Hippocampal formation (tissue), 2 donors: ENCODE measurements around the gene PCDHA5.
"Not testable (repeated sequence)": the region's sequence is repeated elsewhere in the genome, so short reads cannot be mapped to it uniquely, and the experiment has no call there.

ENCODE experiments used
- DNase-seq, 2 donors: peaks; one replicate each; lab custom pipeline; 2025; lab: John Stamatoyannopoulos, UW

The PCDHA5 gene

DNA sequence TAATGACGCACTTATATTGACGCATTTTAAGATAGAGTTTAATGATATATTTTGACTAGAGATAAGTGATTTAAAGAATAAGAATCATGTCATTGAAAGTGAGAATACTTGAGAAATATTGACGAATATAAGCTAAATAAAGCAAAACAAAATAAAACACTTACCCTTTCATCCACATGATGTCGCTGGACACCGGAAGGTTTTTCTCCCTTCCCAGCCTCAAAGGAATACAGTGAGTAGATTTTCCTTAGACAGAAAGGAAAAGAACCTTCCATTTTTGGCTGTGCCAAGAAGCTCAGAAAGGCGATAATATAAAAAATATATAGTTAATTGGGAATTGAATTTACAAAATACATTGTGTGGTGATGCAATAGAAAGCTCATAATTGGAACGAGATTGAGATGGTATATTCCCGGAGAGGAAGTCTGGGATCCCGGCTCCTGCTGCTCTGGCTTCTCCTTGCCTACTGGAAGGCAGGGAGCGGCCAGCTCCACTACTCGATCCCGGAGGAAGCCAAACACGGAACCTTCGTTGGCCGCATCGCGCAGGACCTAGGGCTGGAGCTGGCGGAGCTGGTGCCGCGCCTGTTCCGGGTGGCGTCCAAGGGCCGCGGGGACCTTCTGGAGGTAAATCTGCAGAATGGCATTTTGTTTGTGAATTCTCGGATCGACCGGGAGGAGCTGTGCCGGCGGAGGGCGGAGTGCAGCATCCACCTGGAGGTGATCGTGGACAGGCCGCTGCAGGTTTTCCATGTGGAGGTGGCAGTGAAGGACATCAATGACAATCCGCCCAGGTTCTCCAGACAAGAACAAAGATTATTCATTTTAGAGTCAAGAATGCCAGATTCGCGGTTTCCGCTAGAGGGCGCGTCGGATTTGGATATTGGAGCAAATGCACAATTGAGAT is at the start of gene PCDHA5:
PCDHA5 (plus strand) TSS at position 239 of the 906 bp plus-strand sequence.
- DNase-seq: no peak

DNA sequence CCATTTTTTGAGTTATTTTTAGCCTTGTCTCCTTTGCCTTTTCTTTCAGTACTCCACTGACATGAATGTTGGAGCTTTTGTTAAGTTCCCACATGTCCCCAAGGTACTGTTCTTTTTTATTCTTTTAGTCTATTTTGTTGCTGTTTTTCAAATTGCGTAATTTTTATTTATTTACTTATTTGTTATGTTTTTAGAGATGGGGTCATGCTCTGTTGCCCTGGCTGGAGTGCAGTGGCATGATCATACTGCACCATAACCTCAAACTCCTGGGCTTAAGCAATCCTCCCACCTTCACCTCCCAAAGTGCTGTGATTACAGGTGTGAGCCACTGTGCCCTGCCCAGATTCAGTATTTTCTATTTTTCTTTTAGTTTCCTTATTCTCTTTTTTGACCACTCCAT is 40.9 kb upstream of the PCDHA5 start:
- no peak for DNase-seq

DNA sequence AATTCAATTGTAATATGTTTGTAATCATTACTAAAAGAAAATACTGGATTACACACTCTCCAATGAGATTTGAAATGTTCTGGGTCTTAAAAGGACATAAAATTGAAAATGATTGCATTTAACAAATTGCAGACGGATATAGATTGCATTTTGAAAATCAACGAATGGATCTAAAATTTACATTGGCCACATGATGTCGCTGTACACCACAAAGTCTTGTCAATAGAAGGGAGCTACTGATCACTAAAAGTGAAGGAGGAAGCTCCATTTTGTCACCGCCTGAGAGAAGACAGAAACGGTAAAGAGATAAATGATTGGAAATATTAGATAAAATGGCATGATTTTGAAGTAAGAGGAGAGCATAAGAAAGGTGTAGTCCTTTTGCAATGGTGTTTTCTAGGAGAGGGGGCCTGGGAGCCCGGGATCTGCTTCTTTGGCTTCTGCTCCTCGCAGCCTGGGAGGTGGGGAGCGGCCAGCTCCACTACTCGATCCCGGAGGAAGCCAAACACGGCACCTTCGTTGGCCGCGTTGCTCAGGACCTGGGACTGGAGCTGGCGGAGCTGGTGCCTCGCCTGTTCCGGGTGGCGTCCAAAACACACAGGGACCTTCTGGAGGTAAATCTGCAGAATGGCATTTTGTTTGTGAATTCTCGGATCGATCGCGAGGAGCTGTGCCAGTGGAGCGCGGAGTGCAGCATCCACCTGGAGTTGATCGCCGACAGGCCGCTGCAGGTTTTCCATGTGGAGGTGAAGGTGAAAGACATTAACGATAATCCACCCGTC is 35.3 kb upstream of the PCDHA5 start, which contains the start of gene PCDHA1:
PCDHA1 (plus strand) TSS at position 236 of the 782 bp plus-strand sequence.
- DNase-seq: no peak

DNA sequence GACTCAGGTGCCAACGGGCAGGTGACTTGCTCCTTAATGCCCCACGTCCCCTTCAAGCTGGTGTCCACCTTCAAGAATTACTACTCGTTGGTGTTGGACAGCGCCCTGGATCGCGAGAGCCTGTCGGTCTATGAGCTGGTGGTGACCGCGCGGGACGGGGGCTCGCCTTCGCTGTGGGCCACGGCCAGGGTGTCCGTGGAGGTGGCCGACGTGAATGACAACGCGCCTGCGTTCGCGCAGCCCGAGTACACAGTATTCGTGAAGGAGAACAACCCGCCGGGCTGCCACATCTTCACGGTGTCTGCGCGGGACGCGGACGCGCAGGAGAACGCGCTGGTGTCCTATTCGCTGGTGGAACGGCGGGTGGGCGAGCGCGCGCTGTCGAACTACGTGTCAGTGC is 34.0 kb upstream of the PCDHA5 start:
- not testable (repeated sequence) for DNase-seq

DNA sequence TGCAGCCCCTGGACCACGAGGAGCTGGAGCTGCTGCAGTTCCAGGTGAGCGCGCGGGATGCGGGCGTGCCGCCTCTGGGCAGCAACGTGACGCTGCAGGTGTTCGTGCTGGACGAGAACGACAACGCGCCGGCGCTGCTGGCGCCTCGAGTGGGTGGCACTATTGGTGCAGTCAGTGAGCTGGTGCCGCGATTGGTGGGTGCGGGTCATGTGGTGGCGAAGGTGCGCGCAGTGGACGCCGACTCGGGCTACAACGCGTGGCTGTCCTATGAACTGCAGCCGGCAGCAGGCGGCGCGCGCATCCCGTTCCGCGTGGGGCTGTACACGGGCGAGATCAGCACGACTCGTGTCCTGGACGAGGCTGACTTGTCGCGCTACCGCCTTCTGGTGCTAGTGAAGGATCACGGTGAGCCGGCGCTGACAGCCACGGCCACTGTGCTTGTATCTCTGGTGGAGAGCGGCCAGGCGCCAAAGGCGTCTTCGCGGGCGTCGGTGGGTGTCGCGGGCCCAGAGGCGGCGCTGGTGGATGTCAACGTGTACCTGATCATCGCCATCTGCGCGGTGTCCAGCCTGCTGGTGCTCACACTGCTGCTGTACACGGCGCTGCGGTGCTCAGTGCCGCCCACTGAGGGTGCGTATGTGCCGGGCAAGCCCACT is 33.4 kb upstream of the PCDHA5 start:
- not testable (repeated sequence) for DNase-seq

DNA sequence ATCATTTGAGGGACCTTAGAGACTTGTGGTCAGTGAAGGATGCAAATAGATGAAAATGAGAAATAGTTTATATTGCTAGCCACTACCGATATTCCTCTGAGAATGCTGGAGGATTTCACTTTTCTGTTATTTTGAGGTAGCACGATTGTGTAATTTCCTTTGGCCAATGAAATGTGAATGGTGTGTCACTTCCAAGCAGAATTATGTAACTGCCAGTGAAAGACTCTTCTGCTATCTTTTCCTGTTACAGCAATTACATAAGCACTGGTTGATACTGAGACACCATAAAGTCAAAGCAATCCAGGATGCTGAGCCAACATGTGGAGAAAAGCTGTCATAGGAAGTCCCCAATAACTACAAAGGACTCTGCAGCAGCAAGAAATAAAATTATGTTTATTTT is 30.3 kb upstream of the PCDHA5 start:
- no peak for DNase-seq

DNA sequence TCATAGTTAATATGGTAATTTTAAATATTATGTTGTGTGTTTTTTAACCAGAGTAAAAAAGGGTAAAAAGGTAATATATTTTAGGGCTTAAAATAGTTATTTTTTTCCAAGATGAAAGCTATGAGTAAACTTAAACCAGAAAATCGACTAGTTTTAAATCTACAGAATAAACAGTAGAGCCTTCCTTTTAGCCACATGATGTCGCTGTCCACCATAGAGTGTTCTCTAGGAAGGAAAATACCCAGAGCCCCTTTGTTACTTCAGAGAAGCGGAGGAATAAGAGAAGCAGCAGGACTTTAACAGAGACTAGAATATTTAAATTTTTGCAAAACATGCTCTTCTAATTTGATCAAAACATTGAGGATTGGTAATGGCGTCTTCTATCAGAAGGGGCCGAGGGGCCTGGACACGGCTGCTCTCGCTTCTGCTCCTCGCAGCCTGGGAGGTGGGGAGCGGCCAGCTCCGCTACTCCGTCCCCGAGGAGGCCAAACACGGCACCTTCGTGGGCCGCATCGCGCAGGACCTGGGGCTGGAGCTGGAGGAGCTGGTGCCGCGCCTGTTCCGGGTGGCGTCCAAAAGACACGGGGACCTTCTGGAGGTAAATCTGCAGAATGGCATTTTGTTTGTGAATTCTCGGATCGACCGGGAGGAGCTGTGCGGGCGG is 26.7 kb upstream of the PCDHA5 start, which contains the start of gene PCDHA2:
PCDHA2 (plus strand) TSS at position 258 of the 664 bp plus-strand sequence.
- DNase-seq: peak in 1 of 2 donors; percentile 33

DNA sequence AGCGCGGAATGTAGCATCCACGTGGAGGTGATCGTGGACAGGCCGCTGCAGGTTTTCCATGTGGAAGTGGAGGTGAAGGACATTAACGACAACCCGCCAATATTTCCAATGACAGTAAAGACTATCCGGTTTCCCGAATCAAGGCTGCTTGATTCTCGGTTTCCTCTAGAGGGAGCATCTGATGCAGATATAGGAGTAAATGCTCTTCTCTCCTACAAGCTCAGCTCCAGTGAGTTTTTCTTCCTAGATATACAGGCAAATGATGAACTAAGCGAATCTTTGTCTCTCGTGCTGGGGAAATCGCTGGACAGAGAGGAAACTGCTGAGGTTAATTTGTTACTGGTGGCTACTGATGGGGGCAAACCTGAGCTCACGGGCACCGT is 26.2 kb upstream of the PCDHA5 start:
- DNase-seq: no peak

DNA sequence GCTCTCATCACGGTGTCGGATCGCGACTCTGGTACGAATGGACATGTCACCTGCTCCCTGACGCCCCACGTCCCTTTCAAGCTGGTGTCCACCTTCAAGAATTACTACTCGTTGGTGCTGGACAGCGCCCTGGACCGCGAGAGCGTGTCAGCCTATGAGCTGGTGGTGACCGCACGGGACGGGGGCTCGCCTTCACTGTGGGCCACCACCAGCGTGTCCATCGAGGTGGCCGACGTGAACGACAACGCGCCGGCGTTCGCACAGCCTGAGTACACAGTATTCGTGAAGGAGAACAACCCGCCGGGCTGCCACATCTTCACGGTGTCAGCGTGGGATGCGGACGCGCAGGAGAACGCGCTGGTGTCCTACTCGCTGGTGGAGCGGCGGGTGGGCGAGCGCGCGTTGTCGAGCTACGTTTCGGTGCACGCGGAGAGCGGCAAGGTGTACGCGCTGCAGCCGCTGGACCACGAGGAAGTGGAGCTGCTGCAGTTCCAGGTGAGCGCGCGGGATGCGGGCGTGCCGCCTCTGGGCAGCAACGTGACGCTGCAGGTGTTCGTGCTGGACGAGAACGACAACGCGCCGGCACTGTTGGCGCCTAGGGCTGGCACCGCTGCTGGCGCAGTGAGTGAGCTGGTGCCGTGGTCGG is 25.2 kb upstream of the PCDHA5 start:
- not testable (repeated sequence) for DNase-seq

DNA sequence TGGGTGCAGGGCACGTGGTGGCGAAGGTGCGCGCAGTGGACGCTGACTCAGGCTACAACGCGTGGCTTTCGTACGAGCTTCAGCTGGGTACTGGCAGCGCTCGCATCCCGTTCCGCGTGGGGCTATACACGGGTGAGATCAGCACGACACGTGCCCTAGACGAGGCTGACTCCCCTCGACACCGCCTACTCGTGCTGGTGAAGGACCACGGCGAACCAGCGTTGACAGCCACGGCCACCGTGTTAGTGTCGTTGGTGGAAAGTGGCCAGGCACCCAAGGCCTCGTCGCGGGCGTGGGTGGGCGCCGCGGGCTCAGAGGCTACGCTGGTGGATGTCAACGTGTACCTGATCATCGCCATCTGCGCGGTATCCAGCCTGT is 24.7 kb upstream of the PCDHA5 start:
- no peak for DNase-seq

DNA sequence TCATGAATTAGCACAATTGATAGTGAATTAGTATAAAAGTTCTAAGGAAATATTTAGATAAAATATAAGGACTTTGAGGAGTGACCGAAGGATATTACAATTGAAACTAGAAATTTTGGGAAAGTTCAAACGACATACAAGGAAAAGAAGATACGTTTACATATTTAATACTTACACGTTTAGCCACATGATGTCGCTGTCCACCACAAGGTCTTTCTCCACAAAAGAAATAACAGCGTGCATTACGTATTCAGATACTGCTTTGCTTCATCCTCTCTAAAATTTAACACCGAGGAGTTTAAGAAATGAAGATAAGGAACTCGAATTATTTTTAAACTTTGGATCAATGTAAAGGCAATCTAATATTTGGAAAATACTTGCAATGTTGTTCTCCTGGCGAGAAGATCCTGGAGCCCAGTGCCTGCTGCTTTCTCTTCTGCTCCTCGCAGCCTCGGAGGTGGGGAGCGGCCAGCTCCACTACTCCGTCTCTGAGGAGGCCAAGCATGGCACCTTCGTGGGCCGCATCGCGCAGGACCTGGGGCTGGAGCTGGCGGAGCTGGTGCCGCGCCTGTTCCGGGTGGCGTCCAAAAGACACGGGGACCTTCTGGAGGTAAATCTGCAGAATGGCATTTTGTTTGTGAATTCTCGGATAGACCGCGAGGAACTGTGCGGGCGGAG is 20.5 kb upstream of the PCDHA5 start, which contains the start of gene PCDHA3:
PCDHA3 (plus strand) TSS at position 242 of the 678 bp plus-strand sequence.
- DNase-seq: peak in 1 of 2 donors; percentile 42

DNA sequence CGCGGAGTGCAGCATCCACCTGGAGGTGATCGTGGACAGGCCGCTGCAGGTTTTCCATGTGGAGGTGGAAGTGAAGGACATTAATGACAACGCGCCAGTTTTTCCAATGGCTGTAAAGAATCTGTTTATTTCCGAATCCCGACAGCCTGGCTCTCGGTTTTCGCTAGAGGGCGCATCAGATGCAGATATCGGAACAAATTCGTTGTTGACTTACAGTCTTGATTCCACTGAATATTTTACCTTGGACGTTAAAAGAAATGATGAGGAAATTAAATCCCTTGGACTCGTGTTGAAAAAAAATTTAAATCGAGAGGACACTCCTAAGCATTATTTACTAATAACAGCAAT is 19.9 kb upstream of the PCDHA5 start:
- DNase-seq: peak in 1 of 2 donors; percentile 12

DNA sequence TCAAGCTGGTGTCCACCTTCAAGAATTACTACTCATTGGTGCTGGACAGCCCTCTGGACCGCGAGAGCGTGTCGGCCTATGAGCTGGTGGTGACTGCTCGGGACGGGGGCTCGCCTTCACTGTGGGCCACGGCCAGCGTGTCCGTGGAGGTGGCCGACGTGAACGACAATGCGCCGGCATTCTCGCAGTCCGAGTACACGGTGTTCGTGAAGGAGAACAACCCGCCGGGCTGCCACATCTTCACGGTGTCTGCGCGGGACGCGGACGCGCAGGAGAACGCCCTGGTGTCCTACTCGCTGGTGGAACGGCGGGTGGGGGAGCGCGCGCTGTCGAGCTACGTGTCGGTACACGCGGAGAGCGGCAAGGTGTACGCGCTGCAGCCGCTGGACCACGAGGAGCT is 19.0 kb upstream of the PCDHA5 start:
- not testable (repeated sequence) for DNase-seq

DNA sequence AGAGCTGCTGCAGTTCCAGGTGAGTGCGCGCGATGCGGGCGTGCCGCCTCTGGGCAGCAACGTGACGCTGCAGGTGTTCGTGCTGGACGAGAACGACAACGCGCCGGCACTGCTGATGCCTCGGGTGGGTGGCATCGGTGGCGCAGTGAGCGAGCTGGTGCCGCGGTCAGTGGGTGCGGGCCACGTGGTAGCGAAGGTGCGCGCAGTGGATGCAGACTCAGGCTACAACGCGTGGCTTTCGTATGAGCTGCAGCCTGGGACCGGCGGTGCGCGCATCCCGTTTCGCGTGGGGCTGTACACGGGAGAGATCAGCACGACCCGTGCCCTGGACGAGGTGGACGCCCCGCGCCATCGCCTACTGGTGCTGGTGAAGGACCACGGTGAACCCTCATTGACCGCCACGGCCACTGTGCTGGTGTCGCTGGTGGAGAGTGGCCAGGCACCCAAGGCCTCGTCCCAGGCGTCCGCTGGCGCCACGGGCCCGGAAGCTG is 18.6 kb upstream of the PCDHA5 start:
- DNase-seq: no peak

DNA sequence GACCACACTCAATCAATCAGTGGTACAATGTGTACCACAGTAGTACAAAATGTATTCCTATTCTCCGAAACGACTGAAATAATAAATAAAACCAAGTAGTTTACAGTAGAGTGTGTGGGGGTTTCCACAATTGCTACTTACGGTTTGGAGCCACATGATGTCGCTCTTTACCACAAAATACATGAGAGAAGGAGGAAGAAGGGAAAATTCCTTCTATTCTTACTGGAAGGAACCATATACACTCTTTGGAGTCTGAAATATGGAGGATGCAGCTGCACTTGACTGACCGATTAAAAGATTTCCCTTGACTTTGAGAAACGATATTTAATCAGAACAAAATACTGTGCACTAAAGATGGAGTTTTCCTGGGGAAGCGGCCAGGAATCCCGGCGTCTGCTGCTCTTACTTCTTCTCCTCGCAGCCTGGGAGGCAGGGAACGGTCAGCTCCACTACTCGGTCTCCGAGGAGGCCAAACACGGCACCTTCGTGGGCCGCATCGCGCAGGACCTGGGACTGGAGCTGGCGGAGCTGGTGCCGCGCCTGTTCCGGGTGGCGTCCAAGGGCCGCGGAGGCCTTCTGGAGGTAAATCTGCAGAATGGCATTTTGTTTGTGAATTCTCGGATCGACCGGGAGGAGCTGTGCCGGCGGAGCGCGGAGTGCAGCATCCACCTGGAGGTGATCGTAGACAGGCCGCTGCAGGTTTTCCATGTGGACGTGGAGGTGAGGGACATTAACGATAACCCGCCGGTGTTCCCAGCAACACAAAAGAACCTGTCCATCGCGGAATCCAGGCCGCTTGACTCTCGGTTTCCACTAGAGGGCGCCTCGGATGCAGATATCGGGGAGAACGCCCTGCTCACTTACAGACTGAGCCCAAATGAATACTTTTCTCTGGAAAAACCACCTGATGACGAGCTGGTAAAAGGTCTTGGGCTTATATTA is 14.3 kb upstream of the PCDHA5 start, which contains the start of gene PCDHA4:
PCDHA4 (plus strand) TSS at position 235 of the 942 bp plus-strand sequence.
- peak; percentile 31 to 38 for DNase-seq

DNA sequence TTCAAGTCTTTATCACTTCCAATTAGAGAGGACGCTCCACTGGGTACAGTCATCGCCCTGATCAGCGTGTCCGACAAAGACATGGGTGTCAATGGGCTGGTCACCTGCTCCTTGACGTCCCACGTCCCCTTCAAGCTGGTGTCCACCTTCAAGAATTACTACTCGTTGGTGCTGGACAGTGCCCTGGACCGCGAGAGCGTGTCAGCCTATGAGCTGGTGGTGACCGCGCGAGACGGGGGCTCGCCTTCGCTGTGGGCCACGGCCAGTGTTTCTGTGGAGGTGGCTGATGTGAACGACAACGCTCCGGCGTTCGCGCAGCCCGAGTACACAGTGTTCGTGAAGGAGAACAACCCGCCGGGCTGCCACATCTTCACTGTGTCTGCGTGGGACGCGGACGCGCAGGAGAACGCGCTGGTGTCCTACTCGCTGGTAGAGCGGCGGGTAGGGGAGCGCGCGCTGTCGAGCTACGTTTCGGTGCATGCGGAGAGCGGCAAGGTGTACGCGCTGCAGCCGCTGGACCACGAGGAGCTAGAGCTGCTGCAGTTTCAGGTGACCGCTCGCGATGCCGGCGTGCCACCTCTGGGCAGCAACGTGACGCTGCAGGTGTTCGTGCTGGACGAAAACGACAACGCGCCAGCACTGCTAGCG is 13.0 kb upstream of the PCDHA5 start:
- not testable (repeated sequence) for DNase-seq

DNA sequence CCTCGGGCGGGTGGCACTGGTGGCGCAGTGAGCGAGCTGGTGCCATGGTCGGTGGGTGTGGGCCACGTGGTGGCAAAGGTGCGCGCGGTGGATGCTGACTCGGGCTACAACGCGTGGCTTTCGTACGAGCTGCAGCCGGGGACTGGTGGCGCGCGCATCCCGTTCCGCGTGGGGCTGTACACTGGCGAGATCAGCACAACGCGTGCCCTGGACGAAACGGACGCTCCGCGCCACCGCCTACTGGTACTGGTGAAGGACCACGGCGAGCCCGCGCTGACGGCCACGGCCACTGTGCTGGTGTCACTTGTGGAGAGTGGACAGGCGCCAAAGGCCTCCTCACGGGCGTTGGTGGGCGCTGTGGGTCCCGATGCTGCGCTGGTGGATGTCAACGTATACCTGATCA is 12.5 kb upstream of the PCDHA5 start:
- no peak for DNase-seq

DNA sequence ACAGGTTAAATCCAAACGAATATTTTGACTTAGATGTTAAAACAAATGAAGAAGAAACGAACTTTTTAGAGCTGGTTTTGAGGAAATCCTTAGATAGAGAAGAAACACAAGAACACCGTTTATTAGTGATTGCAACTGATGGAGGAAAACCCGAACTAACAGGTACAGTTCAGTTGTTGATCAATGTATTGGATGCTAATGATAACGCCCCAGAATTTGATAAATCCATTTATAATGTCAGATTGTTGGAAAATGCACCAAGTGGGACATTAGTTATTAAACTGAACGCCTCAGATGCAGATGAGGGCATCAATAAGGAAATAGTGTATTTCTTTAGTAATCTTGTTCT is 842 bp downstream of the PCDHA5 start:
- DNase-seq: no peak

DNA sequence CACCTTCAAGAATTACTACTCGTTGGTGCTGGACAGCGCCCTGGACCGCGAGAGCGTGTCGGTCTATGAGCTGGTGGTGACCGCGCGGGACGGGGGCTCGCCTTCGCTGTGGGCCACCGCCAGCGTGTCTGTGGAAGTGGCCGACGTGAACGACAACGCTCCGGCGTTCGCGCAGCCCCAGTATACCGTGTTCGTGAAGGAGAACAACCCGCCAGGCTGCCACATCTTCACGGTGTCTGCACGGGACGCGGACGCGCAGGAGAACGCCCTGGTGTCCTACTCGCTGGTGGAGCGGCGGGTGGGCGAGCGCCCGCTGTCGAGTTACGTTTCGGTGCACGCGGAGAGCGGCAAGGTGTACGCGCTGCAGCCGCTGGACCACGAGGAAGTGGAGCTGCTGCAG is 1.6 kb downstream of the PCDHA5 start:
- not testable (repeated sequence) for DNase-seq
